Smooth muscle cell (in vitro differentiated cells): ENCODE data around the gene C5orf63. TPM values are rescaled to one million over a fixed set of nuclear protein-coding genes. Genes with fewer than 3 reads are reported as not detected.
A peak's percentile ranks its signal among the peaks of the same experiment; 100 is the strongest.

ENCODE experiments used
- DNase-seq: peaks from one replicate; lab custom pipeline; 2025; ENCODE audit not compliant: unreplicated experiment; lab: John Stamatoyannopoulos, UW
- H2AFZ ChIP-seq: fragments of 200-600 bp; sonication (generic); 2 replicates; pipeline ENCODE4 v1.6.0; 2016; ENCODE audit warnings: antibody characterized with exemption, low read depth, mild to moderate bottlenecking
- H3F3A ChIP-seq: fragments of 200-600 bp; sonication (generic); 2 replicates; pipeline ENCODE4 v1.6.0; 2017; ENCODE audit warnings: antibody characterized with exemption, low read depth
- H3K27ac ChIP-seq: fragments of 200-600 bp; sonication (generic); 2 replicates; pipeline ENCODE4 v1.5.1; 2016; ENCODE audit warnings: low read depth, mild to moderate bottlenecking
- H3K27me3 ChIP-seq: fragments of 200-600 bp; sonication (generic); 2 replicates; pipeline ENCODE4 v1.6.1; 2016; ENCODE audit warnings: low read depth, mild to moderate bottlenecking
- H3K36me3 ChIP-seq: fragments of 200-600 bp; sonication (generic); 2 replicates; pipeline ENCODE4 v1.5.1; 2016; ENCODE audit warnings: low read depth
- H3K4me1 ChIP-seq: fragments of 200-600 bp; sonication (generic); 2 replicates; pipeline ENCODE4 v1.5.1; 2016; ENCODE audit warnings: low read depth
- H3K4me2 ChIP-seq: fragments of 200-600 bp; sonication (generic); 2 replicates; pipeline ENCODE4 v1.6.0; 2016; ENCODE audit warnings: mild to moderate bottlenecking
- H3K4me3 ChIP-seq: fragments of 200-600 bp; sonication (generic); 2 replicates; pipeline ENCODE4 v1.5.1; 2016; ENCODE audit warnings: mild to moderate bottlenecking
- H3K79me2 ChIP-seq: fragments of 200-600 bp; sonication (generic); 2 replicates; pipeline ENCODE4 v1.6.0; 2016; ENCODE audit warnings: low read depth, mild to moderate bottlenecking
- H3K9ac ChIP-seq: fragments of 200-600 bp; sonication (generic); 2 replicates; pipeline ENCODE4 v1.6.0; 2016; ENCODE audit warnings: low read depth
- H3K9me3 ChIP-seq: fragments of 200-600 bp; sonication (generic); replicated peaks from 2 replicates; pipeline ENCODE4 v1.5.1; 2016; ENCODE audit warnings: low read depth
- H4K20me1 ChIP-seq: fragments of 200-600 bp; sonication (generic); 2 replicates; pipeline ENCODE4 v1.6.0; 2016; ENCODE audit warnings: low read depth
- WGBS: methylation state at CpG from one replicate; pipeline ENCODE4 v1.1.7; 2016; ENCODE audit warnings: low lambda C conversion rate; 5-methylcytosine and 5-hydroxymethylcytosine counted together
- polyA plus RNA-seq: library from polyadenylated mRNA; unstranded; fragments of >200 nt; fragmentation: Nextera tagmentation; extraction: Ambion mirVana; gene quantifications from 2 replicates; pipeline ENCODE4 v1.2.1, GENCODE V29; 2016
- total RNA-seq: library from RNA; depleted of rRNA; stranded (reverse); fragments of >200 nt; gene quantifications from 2 replicates; pipeline ENCODE4 v1.2.3, GENCODE V29; 2014
- TF ChIP-seq, protein P1 (sequence below): fragments of 200-600 bp; sonication (generic); IDR thresholded peaks from 2 replicates; pipeline ENCODE4 v1.5.1; 2017; ENCODE audit warnings: borderline replicate concordance, mild to moderate bottlenecking, antibody characterized with exemption; ENCODE audit not compliant: insufficient read depth, poor library complexity, severe bottlenecking

C5orf63 gene
- total and polyA plus RNA-seq, 2 experiments from 2014 or later = 2.1 TPM; not detected in 1

DNA sequence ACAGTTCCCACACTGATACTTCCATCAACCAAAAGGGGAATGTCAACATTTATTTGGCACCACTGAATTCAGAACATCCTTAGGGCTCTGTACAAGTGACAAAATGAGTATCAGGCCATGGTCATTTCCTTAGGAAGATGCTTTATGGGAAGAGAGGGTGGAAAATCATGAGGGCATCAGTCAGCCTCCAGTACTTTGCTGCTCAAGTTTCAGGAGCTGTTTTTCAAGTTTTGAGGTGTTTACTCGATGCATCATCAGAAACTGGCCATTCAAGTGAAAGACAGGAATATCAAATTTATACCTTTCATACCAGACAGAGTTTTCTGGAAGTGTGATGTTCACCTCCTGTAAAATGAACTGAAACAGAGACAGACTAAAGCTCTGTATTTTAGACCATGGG is 21.7 kb downstream of the C5orf63 start:
- no peak for DNase-seq
- Histone ChIP-seq H3F3A (no peaks in the 10 kb centered on the region), H3K4me1 (no peaks in the 10 kb centered on the region), H4K20me1 (no peaks in the 10 kb centered on the region), H3K9me3 (no peaks in the 10 kb centered on the region), H3K79me2 (no peaks in the 10 kb centered on the region), H2AFZ (no peak overlapping the region), H3K4me2 (no peak overlapping the region), H3K27me3 (peaks cover 3% of the 10 kb centered on the region), H3K9ac (no peak overlapping the region), H3K36me3 (no peaks in the 10 kb centered on the region), H3K4me3 (no peak overlapping the region), H3K27ac (no peak overlapping the region)
- WGBS = 88% methylated on average over 1 of the region's 1 CpG
- TF ChIP-seq, protein P1, sequence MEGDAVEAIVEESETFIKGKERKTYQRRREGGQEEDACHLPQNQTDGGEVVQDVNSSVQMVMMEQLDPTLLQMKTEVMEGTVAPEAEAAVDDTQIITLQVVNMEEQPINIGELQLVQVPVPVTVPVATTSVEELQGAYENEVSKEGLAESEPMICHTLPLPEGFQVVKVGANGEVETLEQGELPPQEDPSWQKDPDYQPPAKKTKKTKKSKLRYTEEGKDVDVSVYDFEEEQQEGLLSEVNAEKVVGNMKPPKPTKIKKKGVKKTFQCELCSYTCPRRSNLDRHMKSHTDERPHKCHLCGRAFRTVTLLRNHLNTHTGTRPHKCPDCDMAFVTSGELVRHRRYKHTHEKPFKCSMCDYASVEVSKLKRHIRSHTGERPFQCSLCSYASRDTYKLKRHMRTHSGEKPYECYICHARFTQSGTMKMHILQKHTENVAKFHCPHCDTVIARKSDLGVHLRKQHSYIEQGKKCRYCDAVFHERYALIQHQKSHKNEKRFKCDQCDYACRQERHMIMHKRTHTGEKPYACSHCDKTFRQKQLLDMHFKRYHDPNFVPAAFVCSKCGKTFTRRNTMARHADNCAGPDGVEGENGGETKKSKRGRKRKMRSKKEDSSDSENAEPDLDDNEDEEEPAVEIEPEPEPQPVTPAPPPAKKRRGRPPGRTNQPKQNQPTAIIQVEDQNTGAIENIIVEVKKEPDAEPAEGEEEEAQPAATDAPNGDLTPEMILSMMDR = no peak

DNA sequence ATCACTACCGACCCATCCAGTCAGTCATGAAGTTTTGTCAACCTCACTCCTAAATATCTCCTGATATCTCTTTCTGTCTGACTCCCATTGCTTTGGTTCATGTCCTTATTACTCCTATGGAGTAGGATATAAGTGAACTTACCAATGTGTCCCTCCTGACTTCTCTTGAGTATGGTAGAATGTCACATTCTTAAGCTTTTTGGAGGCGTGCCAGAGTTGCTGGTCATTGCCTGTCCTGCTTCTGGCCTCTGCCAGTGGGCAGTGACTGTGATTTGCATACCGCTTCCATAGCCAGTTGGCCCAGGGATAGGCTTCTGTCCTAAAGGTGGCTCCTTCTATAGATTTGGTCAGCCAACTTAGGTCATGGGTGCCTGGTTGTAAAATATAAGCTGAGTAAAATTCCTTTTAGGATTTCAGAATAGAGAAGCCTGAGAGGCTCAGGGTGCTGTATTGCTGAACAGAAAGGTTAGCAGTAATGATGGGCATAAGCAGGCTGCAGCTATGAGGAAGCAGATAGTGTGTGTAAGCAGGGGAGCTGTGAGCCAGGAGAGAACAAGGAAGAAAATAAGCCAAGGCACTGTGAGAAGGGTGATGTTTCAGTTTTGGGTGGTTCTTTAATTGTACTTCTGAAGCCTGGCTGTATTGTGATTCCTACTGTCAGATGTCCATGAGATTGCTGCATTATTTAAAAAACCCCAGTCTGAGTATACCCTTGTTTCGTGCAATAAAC is 26.8 kb downstream of the C5orf63 start:
- H2AFZ ChIP-seq = no peak overlapping the region
- TF ChIP-seq, protein P1 = no peak
- no peaks in the 10 kb centered on the region for H3K4me1 ChIP-seq
- 91% methylated on average over 4 of the region's 4 CpGs for whole genome bisulfite sequencing
- H3K27me3 ChIP-seq = peaks cover 5% of the 10 kb centered on the region
- H3K79me2 ChIP-seq = no peaks in the 10 kb centered on the region
- no peaks in the 10 kb centered on the region for H3K36me3 ChIP-seq
- H3K4me3 ChIP-seq = no peak overlapping the region
- no peaks in the 10 kb centered on the region for H3K9me3 ChIP-seq
- H3K4me2 ChIP-seq = no peak overlapping the region
- H4K20me1 ChIP-seq = no peaks in the 10 kb centered on the region
- DNase-seq = no peak
- no peaks in the 10 kb centered on the region for H3F3A ChIP-seq
- no peak overlapping the region for H3K9ac ChIP-seq
- no peak overlapping the region for H3K27ac ChIP-seq

DNA sequence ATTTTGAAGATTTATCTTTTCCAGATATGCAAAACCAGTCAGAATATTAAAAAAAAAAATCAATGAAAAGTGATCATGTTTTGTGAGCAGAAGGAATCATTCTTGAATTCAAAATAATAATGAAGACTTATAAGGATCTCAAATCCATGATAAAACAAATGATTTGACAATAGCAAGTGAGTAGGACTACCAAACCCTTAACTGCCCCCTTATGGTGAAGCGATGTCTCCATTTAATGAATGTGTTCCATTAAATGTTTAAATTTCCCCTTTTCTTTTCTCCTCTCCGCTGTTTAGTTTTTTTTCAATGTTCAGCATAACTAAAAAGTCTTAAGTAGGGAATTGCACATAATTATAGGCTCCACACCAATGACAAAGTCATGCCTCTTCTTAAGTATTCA is 30.7 kb downstream of the C5orf63 start:
- no peak overlapping the region for H2AFZ ChIP-seq
- WGBS = 88% methylated on average over 2 of the region's 2 CpGs
- no peak overlapping the region for H3K4me3 ChIP-seq
- no peaks in the 10 kb centered on the region for H4K20me1 ChIP-seq
- H3K4me1 ChIP-seq = no peaks in the 10 kb centered on the region
- H3K36me3 ChIP-seq = no peaks in the 10 kb centered on the region
- no peaks in the 10 kb centered on the region for H3K79me2 ChIP-seq
- H3K27ac ChIP-seq = no peak overlapping the region
- TF ChIP-seq, protein P1 = peak; percentile 6
- H3K9ac ChIP-seq = no peak overlapping the region
- H3K9me3 ChIP-seq = no peaks in the 10 kb centered on the region
- no peak overlapping the region for H3K4me2 ChIP-seq
- H3F3A ChIP-seq = no peaks in the 10 kb centered on the region
- DNase-seq = no peak
- H3K27me3 ChIP-seq = peaks cover 5% of the 10 kb centered on the region

DNA sequence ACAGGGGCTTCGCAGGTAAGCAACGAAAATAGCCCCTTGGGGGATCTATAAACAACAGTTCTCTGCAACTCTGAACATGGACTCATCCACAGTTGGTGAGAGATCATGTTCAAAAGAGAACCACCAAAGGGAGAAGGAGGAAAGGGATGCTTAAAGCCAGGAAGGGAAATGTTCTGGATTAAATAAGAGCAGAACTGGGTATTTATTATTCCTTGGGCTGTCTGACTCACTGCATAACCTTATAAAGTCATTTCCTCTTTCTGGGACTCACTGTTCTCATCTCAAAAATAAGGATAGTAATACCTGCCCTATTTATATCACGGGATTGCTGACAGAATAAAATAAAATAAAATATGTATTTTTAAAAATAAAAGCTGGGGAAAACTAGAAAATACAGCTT is 31.7 kb downstream of the C5orf63 start:
- no peaks in the 10 kb centered on the region for H3K4me1 ChIP-seq
- 73% methylated on average over 3 of the region's 3 CpGs for WGBS
- no peak overlapping the region for H3K4me3 ChIP-seq
- H3K4me2 ChIP-seq = no peak overlapping the region
- H3K79me2 ChIP-seq = no peaks in the 10 kb centered on the region
- no peaks in the 10 kb centered on the region for H3F3A ChIP-seq
- TF ChIP-seq, protein P1 = no peak
- peak overlapping the region; percentile 16 for H2AFZ ChIP-seq
- H3K27me3 ChIP-seq = peaks cover 2% of the 10 kb centered on the region
- H3K27ac ChIP-seq = no peak overlapping the region
- H3K36me3 ChIP-seq = no peaks in the 10 kb centered on the region
- H4K20me1 ChIP-seq = no peaks in the 10 kb centered on the region
- H3K9ac ChIP-seq = no peak overlapping the region
- no peaks in the 10 kb centered on the region for H3K9me3 ChIP-seq
- no peak for DNase-seq
